HG03280 (cell line): ENCODE data around the gene STRIP1.

Source experiments
- ATAC-seq: cut with Tn5 transposase; IDR thresholded peaks from one replicate; pipeline ENCODE4 v1.9.1; 2021; ENCODE audit warnings: mild to moderate bottlenecking, moderate library complexity; ENCODE audit not compliant: unreplicated experiment

The STRIP1 gene

GRCh38 chr1:110089561-110090275 lies 55.3 kb downstream of the STRIP1 start:
- ATAC-seq, result no peak

DNA sequence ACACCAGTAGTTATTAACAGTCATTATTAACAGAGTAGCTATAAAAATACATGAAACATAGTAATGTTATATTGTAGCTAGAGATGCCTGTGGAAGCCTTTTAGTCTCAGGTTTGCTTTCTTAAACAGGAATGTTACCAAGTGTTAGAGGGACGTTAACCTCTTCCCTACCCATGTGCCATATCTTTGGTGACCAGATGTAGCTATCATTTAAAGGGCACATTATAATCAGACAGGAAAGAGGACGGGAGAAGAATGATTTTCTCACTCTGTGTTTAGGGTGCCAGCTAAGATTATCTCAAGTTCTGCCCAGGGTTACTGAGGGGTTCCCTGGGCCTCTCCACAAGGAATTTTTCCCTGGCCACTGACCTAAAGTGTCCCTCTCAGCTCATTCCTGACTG lies 57.0 kb downstream of the STRIP1 start:
- ATAC-seq, result no peak

GRCh38 chr1:110091791-110092190 lies 57.4 kb downstream of the STRIP1 start:
- ATAC-seq, result no peak

DNA sequence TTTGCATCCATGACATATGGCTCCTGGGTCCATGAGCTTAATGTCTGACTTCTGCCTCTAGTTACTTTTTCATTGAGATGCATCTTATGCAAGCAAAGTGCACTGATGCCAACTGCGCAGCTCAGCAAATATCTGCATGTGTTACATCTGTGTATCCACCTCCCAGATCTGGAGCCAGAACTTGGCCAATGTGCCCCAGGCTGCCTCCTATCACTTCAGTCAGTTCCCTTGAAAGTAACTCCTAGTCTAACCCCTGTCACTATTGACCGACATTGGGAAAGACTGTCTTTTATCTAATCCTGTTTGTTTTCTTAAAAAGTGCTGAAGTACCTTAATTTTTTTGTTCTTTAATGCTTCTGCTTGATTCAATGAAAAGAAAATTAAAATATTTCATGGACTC lies 58.6 kb downstream of the STRIP1 start:
- ATAC-seq, result no peak

GRCh38 chr1:110094931-110095654 lies 60.7 kb downstream of the STRIP1 start:
- no peak for ATAC-seq

GRCh38 chr1:110097507-110098221 lies 63.2 kb downstream of the STRIP1 start:
- no peak for ATAC-seq

DNA sequence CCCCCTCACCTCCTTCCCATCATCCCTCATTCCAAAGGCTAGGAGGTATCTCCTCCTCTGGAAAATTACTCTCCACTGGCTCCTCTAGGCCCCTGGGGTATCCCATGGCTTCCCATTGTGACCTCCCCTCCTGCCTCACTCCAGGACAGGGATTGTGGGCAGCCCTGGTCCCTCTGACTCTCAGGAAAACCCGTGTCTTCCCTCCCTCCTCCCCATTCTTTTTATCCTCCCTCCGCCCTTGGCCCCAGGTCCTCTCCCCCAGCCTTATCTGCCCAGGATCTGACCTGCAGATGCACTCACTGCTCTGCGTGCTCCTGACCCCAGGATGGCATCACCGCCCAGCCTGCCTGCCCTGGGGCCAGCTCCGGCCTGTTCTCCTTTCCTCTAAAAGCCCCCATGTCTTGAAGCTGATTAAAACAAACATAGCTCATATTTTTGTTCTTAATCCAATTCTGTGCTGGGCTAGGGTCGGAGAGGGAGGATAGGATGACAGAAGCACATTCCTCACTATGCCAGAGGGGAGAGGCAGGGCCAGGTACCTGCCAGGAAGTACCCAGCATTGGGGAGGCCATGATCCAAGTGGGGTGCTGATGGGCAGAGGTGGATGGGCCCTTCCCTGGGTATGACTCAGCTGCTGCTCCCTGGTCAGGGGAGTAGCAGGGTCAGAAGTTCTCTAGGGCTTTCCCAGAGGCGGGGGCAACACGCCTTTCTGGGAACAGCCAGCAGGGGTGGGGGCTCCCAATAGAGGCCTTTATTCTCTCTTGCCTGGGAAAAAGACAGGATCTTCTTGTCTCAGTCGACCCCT lies 64.0 kb downstream of the STRIP1 start:
- ATAC-seq, result no peak

GRCh38 chr1:110100335-110100734 lies 65.9 kb downstream of the STRIP1 start:
- ATAC-seq, result no peak

DNA sequence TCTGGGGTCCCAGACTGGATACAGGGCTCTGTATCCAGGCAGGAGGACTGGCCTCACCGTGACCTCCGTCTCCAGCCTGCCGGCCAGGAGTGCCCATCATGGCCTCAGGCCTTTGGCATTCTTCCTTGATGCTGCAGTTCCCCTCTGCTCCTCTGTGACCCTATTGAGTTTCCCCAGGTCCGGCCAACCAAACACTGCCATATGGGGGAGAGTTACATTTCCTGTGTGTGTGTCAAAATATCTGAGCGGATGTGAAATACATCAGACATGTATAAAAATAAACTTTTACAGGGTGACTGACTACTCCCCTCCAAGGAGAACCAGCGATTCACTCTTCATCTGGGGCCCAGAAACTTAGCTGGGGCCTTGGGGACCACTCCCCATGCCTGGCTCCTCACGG lies 67.7 kb downstream of the STRIP1 start:
- ATAC-seq, result no peak
